CD4-positive, alpha-beta T cell treated with Interleukin-1 beta for 1 hour (primary cell): ENCODE data around the gene PITRM1.
"Not testable (repeated sequence)": the region's sequence is repeated elsewhere in the genome, so short reads cannot be mapped to it uniquely, and the experiment has no call there.

Experiments
- DNase-seq, 2 donors: peaks; one replicate each; pipeline ENCODE4 v3.0.0-alpha.2; 2020 to 2022

PITRM1 gene

GRCh38 chr10:3118641-3119091 lies 53.9 kb downstream of the PITRM1 start:
- DNase-seq, result no peak

- no peak for DNase-seq
Observed at GRCh38 chr10:3117486-3117885, 55.1 kb downstream of the PITRM1 start.

DNA sequence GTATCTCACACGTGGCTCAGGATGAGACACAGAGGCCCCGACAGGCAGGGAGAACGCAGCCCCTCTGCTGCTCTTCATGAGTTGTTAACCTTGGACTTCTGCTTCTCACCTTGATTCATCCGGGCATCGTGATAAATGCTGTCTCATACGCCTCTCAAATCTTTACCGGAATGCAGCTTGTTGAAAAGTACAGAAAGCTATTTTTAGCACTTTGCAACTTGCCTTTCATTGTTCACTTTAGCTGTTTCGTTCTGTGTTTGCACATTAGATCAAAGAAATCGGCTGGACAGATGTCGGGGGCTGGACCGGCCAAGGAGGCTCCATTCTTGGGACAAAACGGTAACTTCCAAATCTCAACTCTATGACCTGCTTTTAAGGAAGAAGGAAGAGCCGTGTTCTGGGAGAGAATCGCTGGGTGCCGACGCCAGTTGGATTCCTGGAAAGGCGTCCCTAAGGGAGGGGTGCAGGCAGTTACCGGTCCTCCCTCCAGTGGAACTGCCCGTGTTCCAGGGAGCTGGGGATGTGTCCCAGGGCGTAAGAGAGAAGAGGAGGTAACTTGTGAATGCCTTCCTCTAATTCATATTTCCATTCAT lies 56.0 kb downstream of the PITRM1 start:
- DNase-seq, result no peak

DNA sequence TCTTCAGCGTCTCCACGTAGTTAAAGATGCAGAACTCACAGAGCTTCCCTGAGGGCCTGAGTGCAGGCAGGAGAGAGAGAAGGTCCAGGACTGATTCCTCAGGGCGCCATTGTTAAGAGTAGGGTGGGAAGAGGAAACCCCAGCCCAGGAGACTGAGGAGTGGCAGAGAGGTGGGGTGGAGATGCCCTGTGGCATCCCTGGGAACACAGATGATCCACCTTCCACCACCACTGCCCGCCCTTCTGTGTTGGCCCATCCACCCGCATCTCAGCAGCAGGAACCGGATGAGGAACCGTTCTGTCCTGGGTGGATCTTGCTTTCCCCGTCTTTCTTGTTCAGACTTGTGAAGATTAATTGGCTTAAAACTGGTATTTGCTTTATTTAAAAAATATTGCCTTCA lies 56.9 kb downstream of the PITRM1 start:
- no peak for DNase-seq

DNA sequence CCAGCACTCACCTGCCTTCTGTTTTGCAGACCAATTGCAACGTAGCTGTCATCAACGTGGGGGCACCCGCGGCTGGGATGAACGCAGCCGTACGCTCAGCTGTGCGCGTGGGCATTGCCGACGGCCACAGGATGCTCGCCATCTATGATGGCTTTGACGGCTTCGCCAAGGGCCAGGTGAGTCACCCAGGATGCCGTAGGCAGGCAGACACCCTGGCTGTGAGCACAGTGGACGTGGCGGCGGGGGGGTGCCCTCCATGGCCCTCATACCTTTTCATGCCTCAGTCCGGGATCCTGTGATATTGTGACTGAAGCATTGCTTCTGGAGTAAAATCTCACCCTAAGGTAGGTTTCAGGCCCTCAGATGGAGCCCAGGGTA lies 59.2 kb downstream of the PITRM1 start:
- DNase-seq, result no peak

GRCh38 chr10:3111621-3112163 lies 60.9 kb downstream of the PITRM1 start:
- DNase-seq, result no peak

DNA sequence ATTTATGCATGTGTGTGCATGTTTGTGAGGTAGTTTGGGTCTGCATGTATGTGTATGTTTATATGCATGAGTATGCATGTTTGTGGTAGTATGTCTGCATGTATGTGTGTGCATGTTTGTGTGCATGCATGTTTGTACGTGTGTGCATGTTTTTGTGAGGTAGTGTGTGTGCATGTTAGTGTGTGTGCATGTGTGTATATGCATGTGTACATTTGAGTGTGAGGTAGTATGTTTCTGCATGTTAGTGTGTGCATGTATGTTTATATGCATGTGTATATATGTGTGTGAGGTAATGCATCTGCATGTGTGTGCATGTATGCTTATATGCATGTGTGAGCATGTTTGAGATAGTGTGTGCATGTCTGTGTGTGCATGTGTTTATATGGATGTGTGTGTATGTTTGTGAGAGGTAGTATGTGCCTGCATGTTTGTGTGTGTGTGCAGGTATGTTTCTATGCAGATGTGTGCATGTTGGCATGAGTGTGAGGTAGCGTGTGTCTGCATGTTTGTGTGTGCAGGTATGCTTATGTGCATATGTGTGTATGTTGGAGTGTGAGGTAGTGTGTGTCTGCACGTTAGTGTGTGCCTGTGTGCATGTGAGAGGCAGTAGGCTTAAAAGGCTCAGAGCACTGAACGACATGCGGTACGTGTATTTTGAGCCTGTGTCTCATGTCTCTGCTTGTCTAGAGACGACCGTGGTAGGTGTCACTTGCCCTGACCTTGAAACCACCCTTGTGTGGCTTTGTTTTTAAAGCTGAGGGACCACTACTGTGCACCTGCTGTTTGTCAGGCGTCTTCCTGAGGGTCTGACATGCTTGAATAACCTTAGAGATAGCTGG lies 61.6 kb downstream of the PITRM1 start:
- no peak for DNase-seq

DNA sequence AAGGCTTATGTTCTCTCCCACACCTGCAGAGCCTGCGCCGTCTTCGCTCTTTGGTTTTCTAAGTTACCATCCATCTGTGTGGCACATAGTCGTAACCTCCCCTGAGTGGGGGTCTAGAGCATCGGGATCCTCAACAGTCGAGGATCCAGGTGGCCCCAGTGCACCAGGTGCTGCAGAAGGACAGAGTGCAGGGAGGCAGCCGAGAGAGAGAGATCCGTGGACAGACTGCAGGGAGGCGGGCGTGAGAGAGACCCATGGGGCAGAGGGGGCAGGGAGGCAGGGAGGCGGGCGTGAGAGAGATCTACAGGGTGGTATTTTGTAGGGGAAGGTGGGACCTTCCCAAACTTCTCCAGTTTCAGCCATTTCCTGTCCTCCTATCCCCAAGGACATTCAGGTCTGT lies 62.9 kb downstream of the PITRM1 start:
- no peak for DNase-seq

DNA sequence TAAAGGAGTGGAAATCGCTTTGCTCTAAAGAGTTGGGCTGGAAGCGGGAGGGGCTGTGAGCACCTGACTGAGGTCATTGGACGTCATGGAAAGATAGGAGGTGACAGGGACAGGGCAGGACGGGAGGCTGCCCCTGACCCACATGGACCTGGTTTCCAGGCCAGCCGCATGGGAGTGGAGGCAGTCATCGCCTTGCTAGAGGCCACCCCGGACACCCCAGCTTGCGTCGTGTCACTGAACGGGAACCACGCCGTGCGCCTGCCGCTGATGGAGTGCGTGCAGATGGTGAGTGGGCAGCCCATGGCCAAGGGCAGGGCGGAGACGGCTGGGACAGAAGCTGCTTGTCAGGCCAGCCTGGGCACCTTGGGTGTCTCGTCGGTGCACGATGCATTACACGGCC lies 63.4 kb downstream of the PITRM1 start:
- DNase-seq, result no peak

- DNase-seq, result no peak
Observed at GRCh38 chr10:3108575-3109105, 63.9 kb downstream of the PITRM1 start.

GRCh38 chr10:3108033-3108432 lies 64.5 kb downstream of the PITRM1 start:
- no peak for DNase-seq

- DNase-seq, result no peak
Observed at GRCh38 chr10:3107426-3107961, 65.1 kb downstream of the PITRM1 start.

DNA sequence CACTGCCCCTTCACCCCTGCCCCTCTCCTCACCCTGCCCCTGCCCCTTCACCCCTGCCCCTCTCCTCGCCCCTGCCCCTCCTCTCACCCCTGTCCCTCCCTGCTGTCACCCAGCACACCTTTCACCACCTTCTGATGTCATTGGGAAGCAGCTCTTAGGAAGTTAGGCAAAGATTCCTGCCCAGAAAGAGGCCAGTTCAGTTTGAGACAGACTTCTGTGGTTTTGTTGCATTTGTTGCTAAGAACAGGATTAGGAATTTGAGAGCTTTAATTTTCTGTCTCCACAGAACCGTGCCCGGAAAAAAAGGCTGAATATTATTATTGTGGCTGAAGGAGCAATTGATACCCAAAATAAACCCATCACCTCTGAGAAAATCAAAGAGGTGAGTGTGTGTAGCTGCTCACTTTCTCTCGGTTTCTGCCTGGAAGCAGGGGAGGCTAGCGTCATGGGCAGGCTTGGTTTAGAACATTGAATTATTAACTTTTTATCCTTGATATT lies 65.6 kb downstream of the PITRM1 start:
- no peak for DNase-seq

- not testable (repeated sequence) for DNase-seq
Observed at GRCh38 chr10:3106328-3106727, 66.3 kb downstream of the PITRM1 start.

- DNase-seq, result no peak
Observed at GRCh38 chr10:3105905-3106304, 66.7 kb downstream of the PITRM1 start.

DNA sequence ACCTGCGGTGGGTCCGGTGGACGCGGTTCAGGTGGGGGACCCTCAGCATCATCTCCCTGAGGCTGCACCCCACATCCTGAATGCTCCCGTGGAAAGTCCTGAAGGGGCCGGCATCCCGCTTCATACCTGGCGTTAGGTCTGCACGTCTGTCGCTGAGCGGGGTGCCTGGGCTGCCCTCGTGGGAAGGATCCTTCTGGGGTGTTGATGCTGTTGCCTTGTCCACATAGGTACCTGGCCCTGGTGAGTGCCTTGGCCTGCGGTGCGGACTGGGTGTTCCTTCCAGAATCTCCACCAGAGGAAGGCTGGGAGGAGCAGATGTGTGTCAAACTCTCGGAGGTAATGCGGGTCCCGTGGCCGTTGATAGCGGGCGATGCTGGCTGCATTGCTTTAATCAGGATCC lies 67.4 kb downstream of the PITRM1 start:
- DNase-seq, result no peak

GRCh38 chr10:3104251-3104918 lies 68.2 kb downstream of the PITRM1 start:
- DNase-seq, result no peak

GRCh38 chr10:3103646-3104045 lies 68.9 kb downstream of the PITRM1 start:
- DNase-seq, result no peak

DNA sequence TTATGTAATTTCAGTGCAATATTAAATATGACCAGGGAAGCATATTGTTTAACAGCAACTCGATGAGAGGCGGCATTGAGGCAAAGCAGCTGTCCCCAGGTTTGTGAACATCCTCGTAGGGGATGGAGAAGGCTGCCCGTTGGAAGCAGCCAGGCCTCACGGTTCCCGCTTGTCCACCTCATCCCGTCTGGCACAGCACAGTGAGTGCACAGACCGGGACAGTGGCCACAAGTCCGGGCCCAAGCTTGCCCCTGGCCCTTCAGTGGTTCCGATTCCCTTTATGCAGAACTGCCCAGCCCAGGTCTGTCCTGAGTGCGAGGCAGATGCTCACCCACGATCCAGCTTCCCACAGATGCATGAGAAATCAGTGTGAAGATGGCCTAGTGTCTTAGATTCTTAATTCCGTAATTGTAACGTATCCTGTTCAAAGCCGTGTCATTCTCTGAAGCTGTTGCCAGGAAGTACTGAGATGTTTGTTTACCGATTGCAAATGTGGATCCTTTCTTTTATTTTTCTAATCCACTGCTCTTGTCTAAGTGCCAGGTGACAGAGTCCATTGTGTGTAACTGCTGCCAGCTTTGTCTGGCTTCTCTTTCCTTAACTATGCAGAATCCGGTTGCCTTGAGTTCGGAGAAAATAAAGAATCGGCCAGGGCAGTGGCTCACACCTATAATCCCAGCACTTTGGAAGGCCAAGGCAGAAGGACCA lies 69.7 kb downstream of the PITRM1 start:
- DNase-seq, result no peak

DNA sequence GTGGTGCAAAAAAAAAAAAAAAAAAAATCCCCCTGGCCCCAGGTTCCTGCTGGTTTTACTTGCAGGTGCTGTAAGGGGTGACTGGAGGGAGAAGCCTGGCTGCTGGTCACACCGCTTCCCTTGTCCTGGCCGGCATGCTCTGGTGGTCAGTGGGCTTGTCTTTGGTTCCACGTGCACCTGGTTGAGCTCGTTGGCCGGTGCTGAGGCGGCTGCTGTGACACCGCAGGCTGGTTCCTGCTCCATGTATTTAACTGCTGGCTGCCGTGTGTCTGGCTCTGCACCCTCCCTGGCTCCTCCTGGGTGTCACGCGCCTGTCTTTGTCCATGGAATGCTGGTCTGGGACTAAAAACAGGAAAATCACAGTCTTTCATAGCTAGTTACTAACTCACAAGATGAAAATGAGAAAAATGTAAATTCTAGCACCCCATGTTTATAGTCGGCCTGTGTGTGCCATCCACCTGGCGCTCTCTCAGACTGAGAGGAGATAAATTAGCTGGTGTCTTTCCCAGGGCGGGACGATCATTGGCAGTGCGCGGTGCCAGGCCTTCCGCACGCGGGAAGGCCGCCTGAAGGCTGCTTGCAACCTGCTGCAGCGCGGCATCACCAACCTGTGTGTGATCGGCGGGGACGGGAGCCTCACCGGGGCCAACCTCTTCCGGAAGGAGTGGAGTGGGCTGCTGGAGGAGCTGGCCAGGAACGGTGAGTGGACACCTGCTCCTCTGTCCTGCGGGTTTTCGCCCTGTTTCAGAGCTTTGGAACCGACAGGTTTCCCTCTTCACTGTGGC lies 71.5 kb downstream of the PITRM1 start:
- no peak for DNase-seq

GRCh38 chr10:3100093-3100792 lies 72.3 kb downstream of the PITRM1 start:
- DNase-seq, result no peak
